Smooth muscle cell (in vitro differentiated cells): ENCODE measurements around the gene SIM1. TPM values are rescaled to one million over a fixed set of nuclear protein-coding genes. Genes with fewer than 3 reads are reported as not detected.
A peak's percentile ranks its signal among the peaks of the same experiment; 100 is the strongest.

ENCODE experiments used
- DNase-seq: peaks from one replicate; lab custom pipeline; 2025; ENCODE audit not compliant: unreplicated experiment; lab: John Stamatoyannopoulos, UW
- H2AFZ ChIP-seq: fragments of 200-600 bp; sonication (generic); 2 replicates; pipeline ENCODE4 v1.6.0; 2016; ENCODE audit warnings: antibody characterized with exemption, low read depth, mild to moderate bottlenecking
- H3F3A ChIP-seq: fragments of 200-600 bp; sonication (generic); 2 replicates; pipeline ENCODE4 v1.6.0; 2017; ENCODE audit warnings: antibody characterized with exemption, low read depth
- H3K27ac ChIP-seq: fragments of 200-600 bp; sonication (generic); 2 replicates; pipeline ENCODE4 v1.5.1; 2016; ENCODE audit warnings: low read depth, mild to moderate bottlenecking
- H3K27me3 ChIP-seq: fragments of 200-600 bp; sonication (generic); 2 replicates; pipeline ENCODE4 v1.6.1; 2016; ENCODE audit warnings: low read depth, mild to moderate bottlenecking
- H3K36me3 ChIP-seq: fragments of 200-600 bp; sonication (generic); 2 replicates; pipeline ENCODE4 v1.5.1; 2016; ENCODE audit warnings: low read depth
- H3K4me1 ChIP-seq: fragments of 200-600 bp; sonication (generic); 2 replicates; pipeline ENCODE4 v1.5.1; 2016; ENCODE audit warnings: low read depth
- H3K4me2 ChIP-seq: fragments of 200-600 bp; sonication (generic); 2 replicates; pipeline ENCODE4 v1.6.0; 2016; ENCODE audit warnings: mild to moderate bottlenecking
- H3K4me3 ChIP-seq: fragments of 200-600 bp; sonication (generic); 2 replicates; pipeline ENCODE4 v1.5.1; 2016; ENCODE audit warnings: mild to moderate bottlenecking
- H3K79me2 ChIP-seq: fragments of 200-600 bp; sonication (generic); 2 replicates; pipeline ENCODE4 v1.6.0; 2016; ENCODE audit warnings: low read depth, mild to moderate bottlenecking
- H3K9ac ChIP-seq: fragments of 200-600 bp; sonication (generic); 2 replicates; pipeline ENCODE4 v1.6.0; 2016; ENCODE audit warnings: low read depth
- H3K9me3 ChIP-seq: fragments of 200-600 bp; sonication (generic); replicated peaks from 2 replicates; pipeline ENCODE4 v1.5.1; 2016; ENCODE audit warnings: low read depth
- H4K20me1 ChIP-seq: fragments of 200-600 bp; sonication (generic); 2 replicates; pipeline ENCODE4 v1.6.0; 2016; ENCODE audit warnings: low read depth
- WGBS: methylation state at CpG from one replicate; pipeline ENCODE4 v1.1.7; 2016; ENCODE audit warnings: low lambda C conversion rate; 5-methylcytosine and 5-hydroxymethylcytosine counted together
- polyA plus RNA-seq: library from polyadenylated mRNA; unstranded; fragments of >200 nt; fragmentation: Nextera tagmentation; extraction: Ambion mirVana; gene quantifications from 2 replicates; pipeline ENCODE4 v1.2.1, GENCODE V29; 2016
- total RNA-seq: library from RNA; depleted of rRNA; stranded (reverse); fragments of >200 nt; gene quantifications from 2 replicates; pipeline ENCODE4 v1.2.3, GENCODE V29; 2014
- TF ChIP-seq, protein P1 (sequence below): fragments of 200-600 bp; sonication (generic); IDR thresholded peaks from 2 replicates; pipeline ENCODE4 v1.5.1; 2017; ENCODE audit warnings: borderline replicate concordance, mild to moderate bottlenecking, antibody characterized with exemption; ENCODE audit not compliant: insufficient read depth, poor library complexity, severe bottlenecking

The SIM1 gene, protein sequence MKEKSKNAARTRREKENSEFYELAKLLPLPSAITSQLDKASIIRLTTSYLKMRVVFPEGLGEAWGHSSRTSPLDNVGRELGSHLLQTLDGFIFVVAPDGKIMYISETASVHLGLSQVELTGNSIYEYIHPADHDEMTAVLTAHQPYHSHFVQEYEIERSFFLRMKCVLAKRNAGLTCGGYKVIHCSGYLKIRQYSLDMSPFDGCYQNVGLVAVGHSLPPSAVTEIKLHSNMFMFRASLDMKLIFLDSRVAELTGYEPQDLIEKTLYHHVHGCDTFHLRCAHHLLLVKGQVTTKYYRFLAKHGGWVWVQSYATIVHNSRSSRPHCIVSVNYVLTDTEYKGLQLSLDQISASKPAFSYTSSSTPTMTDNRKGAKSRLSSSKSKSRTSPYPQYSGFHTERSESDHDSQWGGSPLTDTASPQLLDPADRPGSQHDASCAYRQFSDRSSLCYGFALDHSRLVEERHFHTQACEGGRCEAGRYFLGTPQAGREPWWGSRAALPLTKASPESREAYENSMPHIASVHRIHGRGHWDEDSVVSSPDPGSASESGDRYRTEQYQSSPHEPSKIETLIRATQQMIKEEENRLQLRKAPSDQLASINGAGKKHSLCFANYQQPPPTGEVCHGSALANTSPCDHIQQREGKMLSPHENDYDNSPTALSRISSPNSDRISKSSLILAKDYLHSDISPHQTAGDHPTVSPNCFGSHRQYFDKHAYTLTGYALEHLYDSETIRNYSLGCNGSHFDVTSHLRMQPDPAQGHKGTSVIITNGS
- total RNA-seq (not detected in 2 replicates), polyA plus RNA-seq (not detected in 2 replicates)

DNA sequence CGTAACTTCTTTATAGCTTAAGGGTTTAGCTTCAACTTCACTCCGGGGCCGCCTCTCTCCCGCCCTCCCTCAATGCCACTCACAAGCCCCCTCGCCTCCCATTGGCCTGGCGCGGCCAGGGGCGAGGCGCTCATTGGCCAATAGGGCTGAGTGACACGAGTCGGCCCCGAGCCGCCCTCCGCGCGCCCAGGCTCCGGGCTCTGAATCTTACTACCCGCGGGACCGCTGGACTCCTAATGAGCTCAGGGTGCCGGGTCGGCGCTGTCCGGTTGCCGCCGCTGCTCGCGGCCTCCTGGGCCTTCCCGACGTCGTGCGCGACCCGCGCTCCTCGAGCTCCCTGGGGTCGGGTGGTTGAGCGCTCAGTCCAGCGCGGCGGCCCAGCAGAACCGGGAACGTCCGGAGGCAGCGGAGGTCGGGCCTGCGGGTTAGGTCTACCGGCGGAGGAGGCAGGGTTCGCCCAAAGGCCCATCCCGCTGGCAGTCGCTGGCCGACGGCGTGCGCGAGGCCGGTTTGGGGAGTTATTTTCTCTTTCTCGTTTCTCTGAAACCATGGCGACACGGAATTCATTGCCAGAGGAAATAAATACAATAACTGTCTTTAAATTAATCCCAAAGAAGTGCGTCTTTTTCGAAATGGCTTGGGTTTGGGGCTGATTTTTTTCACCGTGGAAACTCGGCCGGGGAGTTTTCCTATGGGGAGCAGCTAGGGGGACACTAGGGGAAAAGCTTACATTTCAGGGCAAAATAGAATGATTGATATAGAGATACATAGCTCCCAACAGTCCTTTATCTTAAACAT, at the start of gene SIM1:
SIM1 (minus strand) TSS at position 19 of the 798 bp plus-strand sequence. CDS start 1,453 bp downstream, outside the sequence.
- peak within 1 kb of the TSS; percentile 79 for H3K4me2 ChIP-seq
- peak within 1 kb of the TSS; percentile 49 for H3K4me3 ChIP-seq
- H3F3A ChIP-seq, result no peaks in the 10 kb centered on the region
- H3K9me3 ChIP-seq, result no peaks in the 10 kb centered on the region
- H3K27me3 ChIP-seq, result peaks cover 100% of the 10 kb centered on the region
- WGBS, result 2% methylated on average over 66 of the region's 66 CpGs
- H4K20me1 ChIP-seq, result no peaks in the 10 kb centered on the region
- TF ChIP-seq, protein P1, sequence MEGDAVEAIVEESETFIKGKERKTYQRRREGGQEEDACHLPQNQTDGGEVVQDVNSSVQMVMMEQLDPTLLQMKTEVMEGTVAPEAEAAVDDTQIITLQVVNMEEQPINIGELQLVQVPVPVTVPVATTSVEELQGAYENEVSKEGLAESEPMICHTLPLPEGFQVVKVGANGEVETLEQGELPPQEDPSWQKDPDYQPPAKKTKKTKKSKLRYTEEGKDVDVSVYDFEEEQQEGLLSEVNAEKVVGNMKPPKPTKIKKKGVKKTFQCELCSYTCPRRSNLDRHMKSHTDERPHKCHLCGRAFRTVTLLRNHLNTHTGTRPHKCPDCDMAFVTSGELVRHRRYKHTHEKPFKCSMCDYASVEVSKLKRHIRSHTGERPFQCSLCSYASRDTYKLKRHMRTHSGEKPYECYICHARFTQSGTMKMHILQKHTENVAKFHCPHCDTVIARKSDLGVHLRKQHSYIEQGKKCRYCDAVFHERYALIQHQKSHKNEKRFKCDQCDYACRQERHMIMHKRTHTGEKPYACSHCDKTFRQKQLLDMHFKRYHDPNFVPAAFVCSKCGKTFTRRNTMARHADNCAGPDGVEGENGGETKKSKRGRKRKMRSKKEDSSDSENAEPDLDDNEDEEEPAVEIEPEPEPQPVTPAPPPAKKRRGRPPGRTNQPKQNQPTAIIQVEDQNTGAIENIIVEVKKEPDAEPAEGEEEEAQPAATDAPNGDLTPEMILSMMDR, result no peak
- peaks cover 22% of the 10 kb centered on the region for H3K4me1 ChIP-seq
- no peak within 1 kb of the TSS for H3K27ac ChIP-seq
- H3K79me2 ChIP-seq, result no peaks in the 10 kb centered on the region
- no peak within 1 kb of the TSS for H3K9ac ChIP-seq
- H2AFZ ChIP-seq, result no peak within 1 kb of the TSS
- no peaks in the 10 kb centered on the region for H3K36me3 ChIP-seq
- no peak for DNase-seq

DNA sequence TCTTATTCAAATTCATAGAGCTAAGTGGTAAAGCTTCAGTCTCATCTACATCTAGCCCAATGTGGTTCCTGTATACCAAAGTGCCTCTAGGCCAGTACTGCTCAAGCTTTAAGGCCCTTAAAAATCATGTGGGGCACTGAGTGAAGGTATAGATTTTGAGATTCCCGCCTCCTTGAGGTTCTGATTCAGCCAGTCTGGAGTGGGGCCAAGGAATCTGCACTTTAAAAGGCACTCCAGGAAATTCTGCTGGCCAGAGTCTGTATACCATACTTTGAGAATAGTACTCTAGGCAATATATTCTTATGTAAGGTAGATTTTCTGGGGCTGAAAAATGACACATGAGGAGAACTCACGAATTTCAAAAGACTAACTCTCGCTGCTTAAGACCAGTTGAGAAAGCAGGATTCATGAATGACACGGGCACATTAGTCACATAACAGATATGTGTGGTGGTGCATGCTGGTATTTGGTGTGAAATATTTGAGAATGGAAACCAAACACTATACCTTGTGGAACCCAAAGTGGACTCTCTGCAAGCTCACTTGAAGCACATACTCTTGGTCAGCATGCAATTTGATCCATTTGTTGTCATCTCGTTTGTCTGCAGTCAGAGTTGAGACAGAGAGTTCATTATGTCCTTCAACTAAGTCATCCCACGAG, 47.6 kb upstream of the SIM1 start:
- no peak overlapping the region for H2AFZ ChIP-seq
- TF ChIP-seq, protein P1, result no peak
- H4K20me1 ChIP-seq, result peaks cover 4% of the 10 kb centered on the region
- H3K27me3 ChIP-seq, result no peaks in the 10 kb centered on the region
- H3F3A ChIP-seq, result no peaks in the 10 kb centered on the region
- 71% methylated on average over 6 of the region's 6 CpGs for WGBS
- no peaks in the 10 kb centered on the region for H3K4me1 ChIP-seq
- H3K4me2 ChIP-seq, result no peak overlapping the region
- no peaks in the 10 kb centered on the region for H3K9me3 ChIP-seq
- H3K79me2 ChIP-seq, result no peaks in the 10 kb centered on the region
- H3K27ac ChIP-seq, result no peak overlapping the region
- H3K9ac ChIP-seq, result no peak overlapping the region
- no peak for DNase-seq
- peaks cover 48% of the 10 kb centered on the region for H3K36me3 ChIP-seq
- no peak overlapping the region for H3K4me3 ChIP-seq

DNA sequence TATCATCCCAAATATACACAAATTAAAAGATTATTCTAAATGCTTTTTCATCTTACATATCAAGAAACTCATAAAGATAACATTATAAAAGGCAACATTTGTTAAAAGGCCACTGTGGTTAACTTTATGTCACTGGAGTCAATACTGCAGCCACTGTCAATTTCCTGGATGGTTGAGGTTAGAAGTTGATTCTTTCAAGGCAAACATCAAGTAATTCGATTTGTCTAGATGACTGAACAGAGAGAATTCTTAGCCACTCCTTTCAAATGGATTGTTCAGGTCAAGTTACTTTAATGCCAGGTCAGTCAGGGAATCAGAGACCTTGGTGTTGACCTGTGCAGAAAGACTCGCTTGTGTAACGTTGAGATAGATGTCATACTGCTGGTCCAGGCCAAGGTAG, 44.4 kb upstream of the SIM1 start:
- H2AFZ ChIP-seq, result no peak overlapping the region
- no peaks in the 10 kb centered on the region for H3K27me3 ChIP-seq
- DNase-seq, result no peak
- no peaks in the 10 kb centered on the region for H3K79me2 ChIP-seq
- peaks cover 42% of the 10 kb centered on the region for H3K36me3 ChIP-seq
- no peaks in the 10 kb centered on the region for H4K20me1 ChIP-seq
- TF ChIP-seq, protein P1, result no peak
- peaks cover 11% of the 10 kb centered on the region for H3F3A ChIP-seq
- no peak overlapping the region for H3K4me2 ChIP-seq
- no peak overlapping the region for H3K27ac ChIP-seq
- H3K4me3 ChIP-seq, result no peak overlapping the region
- H3K4me1 ChIP-seq, result peaks cover 15% of the 10 kb centered on the region
- no peaks in the 10 kb centered on the region for H3K9me3 ChIP-seq
- over 99% methylated on average over 3 of the region's 3 CpGs for WGBS
- no peak overlapping the region for H3K9ac ChIP-seq
